Measurements from ENCODE around the gene ACTR1A.

Gene ACTR1A

DNA sequence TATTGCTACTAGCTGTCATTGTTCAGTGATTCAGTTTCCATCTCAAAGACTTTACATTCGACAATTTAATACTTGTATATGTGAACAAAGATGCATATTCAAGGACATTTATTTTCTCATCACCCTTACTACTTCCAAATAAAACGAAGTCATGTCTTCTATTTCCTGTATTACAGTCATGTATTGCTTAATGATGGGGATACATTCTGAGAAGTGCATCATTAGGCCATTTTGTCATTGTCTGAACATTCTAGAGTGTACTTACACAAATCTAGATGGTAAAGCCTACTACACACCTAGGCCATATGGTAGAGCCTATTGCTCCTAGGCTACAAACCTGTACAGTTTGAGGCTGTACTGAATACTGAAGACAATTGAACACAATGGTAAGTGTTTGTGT, 57.7 kb downstream of the ACTR1A start:
- H3K27ac ChIP-seq: no peak overlapping the region
- H3K4me1 ChIP-seq: no peaks in the 10 kb centered on the region
- no peaks in the 10 kb centered on the region for H3K9me3 ChIP-seq (ENCODE audit: control insufficient read depth, low read length)
- H2AFZ ChIP-seq: no peak overlapping the region
- H3K79me2 ChIP-seq: no peaks in the 10 kb centered on the region
- H3K36me3 ChIP-seq (ENCODE audit: control insufficient read depth, insufficient read depth, low read length): no peaks in the 10 kb centered on the region
- H3K27me3 ChIP-seq (ENCODE audit: control insufficient read depth, insufficient read depth, low read length): no peaks in the 10 kb centered on the region
- H3K4me3 ChIP-seq (ENCODE audit: low read depth, low read length): no peak overlapping the region
- H3K4me2 ChIP-seq (ENCODE audit: low read length): no peak overlapping the region
- no peak overlapping the region for H3K9ac ChIP-seq
- TF ChIP-seq, protein P1, sequence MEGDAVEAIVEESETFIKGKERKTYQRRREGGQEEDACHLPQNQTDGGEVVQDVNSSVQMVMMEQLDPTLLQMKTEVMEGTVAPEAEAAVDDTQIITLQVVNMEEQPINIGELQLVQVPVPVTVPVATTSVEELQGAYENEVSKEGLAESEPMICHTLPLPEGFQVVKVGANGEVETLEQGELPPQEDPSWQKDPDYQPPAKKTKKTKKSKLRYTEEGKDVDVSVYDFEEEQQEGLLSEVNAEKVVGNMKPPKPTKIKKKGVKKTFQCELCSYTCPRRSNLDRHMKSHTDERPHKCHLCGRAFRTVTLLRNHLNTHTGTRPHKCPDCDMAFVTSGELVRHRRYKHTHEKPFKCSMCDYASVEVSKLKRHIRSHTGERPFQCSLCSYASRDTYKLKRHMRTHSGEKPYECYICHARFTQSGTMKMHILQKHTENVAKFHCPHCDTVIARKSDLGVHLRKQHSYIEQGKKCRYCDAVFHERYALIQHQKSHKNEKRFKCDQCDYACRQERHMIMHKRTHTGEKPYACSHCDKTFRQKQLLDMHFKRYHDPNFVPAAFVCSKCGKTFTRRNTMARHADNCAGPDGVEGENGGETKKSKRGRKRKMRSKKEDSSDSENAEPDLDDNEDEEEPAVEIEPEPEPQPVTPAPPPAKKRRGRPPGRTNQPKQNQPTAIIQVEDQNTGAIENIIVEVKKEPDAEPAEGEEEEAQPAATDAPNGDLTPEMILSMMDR (IDR thresholded peaks at IDR 0.05): no peak

DNA sequence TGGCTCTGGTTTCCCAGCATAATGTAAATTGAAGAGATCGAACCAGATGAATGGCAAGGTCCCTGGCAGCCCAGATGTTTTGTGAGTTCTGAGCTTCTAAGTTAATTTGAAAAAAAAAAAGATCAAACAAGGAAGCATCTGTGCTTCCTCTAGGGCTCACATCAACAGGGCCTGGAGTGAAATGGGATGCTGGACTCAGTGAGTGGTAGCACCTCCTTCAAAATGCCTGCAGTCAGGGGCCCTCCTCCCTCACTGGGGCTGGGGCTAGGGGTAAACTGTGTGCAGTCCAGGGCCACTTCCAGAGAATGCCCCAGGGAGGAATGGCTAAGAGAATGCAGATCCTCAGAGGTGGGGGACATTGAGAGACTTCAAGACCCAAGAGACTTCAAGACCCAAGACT, 64.1 kb downstream of the ACTR1A start:
- Histone ChIP-seq H3K4me3 (ENCODE audit: low read depth, low read length) (no peak overlapping the region), H3K79me2 (no peaks in the 10 kb centered on the region), H2AFZ (no peak overlapping the region), H3K36me3 (ENCODE audit: control insufficient read depth, insufficient read depth, low read length) (no peaks in the 10 kb centered on the region), H3K27ac (no peak overlapping the region), H3K27me3 (ENCODE audit: control insufficient read depth, insufficient read depth, low read length) (no peaks in the 10 kb centered on the region), H3K4me2 (ENCODE audit: low read length) (no peak overlapping the region), H3K9ac (no peak overlapping the region), H3K9me3 (ENCODE audit: control insufficient read depth, low read length) (no peaks in the 10 kb centered on the region), H3K4me1 (no peaks in the 10 kb centered on the region)
- TF ChIP-seq, protein P1 (IDR thresholded peaks at IDR 0.05): no peak

DNA sequence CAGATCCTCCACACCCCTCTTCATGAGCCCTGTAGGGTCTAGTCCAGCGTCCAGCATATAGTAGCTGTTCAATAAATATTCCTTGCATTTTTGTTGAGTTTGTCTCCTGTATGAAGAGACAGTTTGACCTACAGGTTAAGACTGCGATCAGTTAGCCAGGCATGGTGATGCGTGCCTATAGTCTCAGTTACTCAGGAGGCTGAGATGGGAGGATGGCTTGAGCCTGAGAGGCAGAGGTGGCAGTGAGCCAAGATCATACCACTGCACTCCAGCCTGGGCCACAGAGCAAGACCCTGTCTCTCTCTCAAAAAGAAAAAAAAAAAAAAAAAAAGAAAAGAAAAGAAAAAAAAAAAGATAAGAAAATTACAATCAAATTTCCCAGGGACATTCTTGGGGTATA, 65.0 kb downstream of the ACTR1A start:
- Histone ChIP-seq H3K4me3 (ENCODE audit: low read depth, low read length) (no peak overlapping the region), H3K27me3 (ENCODE audit: control insufficient read depth, insufficient read depth, low read length) (no peaks in the 10 kb centered on the region), H3K27ac (no peak overlapping the region), H3K9ac (no peak overlapping the region), H3K36me3 (ENCODE audit: control insufficient read depth, insufficient read depth, low read length) (no peaks in the 10 kb centered on the region), H2AFZ (no peak overlapping the region), H3K4me1 (no peaks in the 10 kb centered on the region), H3K9me3 (ENCODE audit: control insufficient read depth, low read length) (no peaks in the 10 kb centered on the region), H3K79me2 (no peaks in the 10 kb centered on the region), H3K4me2 (ENCODE audit: low read length) (no peak overlapping the region)
- TF ChIP-seq, protein P1 (IDR thresholded peaks at IDR 0.05): no peak

DNA sequence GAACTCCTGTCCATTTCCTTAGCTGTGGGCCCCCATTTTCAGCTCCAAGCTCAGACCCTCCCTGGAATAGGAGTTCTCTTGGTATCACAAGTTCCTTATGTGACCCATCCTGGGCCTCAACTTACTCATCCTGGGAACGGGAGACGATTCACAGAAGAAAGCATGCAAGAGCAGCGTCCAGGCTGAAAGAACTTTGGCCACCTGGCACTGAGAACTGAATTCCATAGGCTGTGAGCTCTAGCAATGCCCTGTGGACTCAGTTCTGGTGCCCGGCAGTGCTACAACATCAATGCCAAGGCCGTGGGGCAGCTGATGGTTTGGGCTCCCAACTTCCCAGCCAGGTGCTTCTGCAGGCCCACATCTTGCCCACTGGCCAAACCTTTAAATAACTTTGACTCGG, 66.2 kb downstream of the ACTR1A start:
- H3K4me3 ChIP-seq (ENCODE audit: low read depth, low read length): no peak overlapping the region
- peaks cover 9% of the 10 kb centered on the region for H3K79me2 ChIP-seq
- H3K4me2 ChIP-seq (ENCODE audit: low read length): no peak overlapping the region
- H3K9me3 ChIP-seq (ENCODE audit: control insufficient read depth, low read length): no peaks in the 10 kb centered on the region
- peaks cover 4% of the 10 kb centered on the region for H3K4me1 ChIP-seq
- H3K27me3 ChIP-seq (ENCODE audit: control insufficient read depth, insufficient read depth, low read length): no peaks in the 10 kb centered on the region
- no peak overlapping the region for H2AFZ ChIP-seq
- H3K9ac ChIP-seq: no peak overlapping the region
- H3K36me3 ChIP-seq (ENCODE audit: control insufficient read depth, insufficient read depth, low read length): no peaks in the 10 kb centered on the region
- TF ChIP-seq, protein P1 (IDR thresholded peaks at IDR 0.05): no peak
- no peak overlapping the region for H3K27ac ChIP-seq

DNA sequence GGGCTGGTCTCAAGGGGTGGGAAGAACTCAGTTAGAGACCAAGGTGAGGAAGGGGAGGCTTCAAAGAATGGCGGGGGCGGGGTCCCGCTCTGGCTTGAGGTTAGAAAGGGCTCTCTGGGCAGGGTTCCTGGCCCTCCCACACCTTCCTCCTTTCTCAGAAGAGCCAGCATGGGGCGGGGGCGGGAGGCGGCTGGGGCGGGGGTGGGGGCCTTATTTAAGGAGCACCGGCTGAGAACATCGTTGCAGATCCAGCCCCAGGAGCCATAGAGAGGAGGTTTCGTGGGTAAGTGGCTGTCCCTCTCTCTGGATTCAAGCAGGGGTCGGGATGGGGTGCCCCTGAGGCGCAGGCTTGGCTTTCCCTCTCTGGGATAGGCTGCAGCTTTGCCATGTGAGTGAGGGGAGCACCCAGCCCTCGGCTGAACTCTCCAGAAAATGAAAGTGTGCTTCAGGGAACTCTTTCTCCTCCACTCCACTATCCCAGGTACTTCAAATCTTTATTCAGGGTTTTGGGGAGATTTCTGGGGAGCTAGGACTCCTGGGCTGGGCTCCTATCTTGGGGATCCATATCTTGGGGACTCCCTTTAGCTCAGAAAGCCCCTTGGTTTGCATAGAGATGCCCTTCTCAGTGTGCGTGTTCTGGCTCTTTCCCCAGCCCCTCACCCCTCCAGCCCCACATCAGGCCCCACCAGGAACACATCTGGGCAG, 66.8 kb downstream of the ACTR1A start:
- no peak overlapping the region for H3K9ac ChIP-seq
- no peak overlapping the region for H3K27ac ChIP-seq
- H2AFZ ChIP-seq: no peak overlapping the region

More for the DNA sequence above, 66.8 kb downstream of the ACTR1A start:
- H3K4me1 ChIP-seq: peaks cover 4% of the 10 kb centered on the region
- H3K9me3 ChIP-seq (ENCODE audit: control insufficient read depth, low read length): no peaks in the 10 kb centered on the region
- no peaks in the 10 kb centered on the region for H3K36me3 ChIP-seq (ENCODE audit: control insufficient read depth, insufficient read depth, low read length)
- no peak overlapping the region for H3K4me2 ChIP-seq (ENCODE audit: low read length)
- H3K4me3 ChIP-seq (ENCODE audit: low read depth, low read length): no peak overlapping the region
- peaks cover 9% of the 10 kb centered on the region for H3K79me2 ChIP-seq
- H3K27me3 ChIP-seq (ENCODE audit: control insufficient read depth, insufficient read depth, low read length): no peaks in the 10 kb centered on the region
- TF ChIP-seq, protein P1 (IDR thresholded peaks at IDR 0.05): no peak
